Glomerular endothelial cell (primary cell): Measurements from ENCODE around the gene ERICH6B. TPM values are rescaled to one million over a fixed set of nuclear protein-coding genes. Genes with fewer than 3 reads are reported as not detected.

Source experiments
- DNase-seq: peaks from one replicate; pipeline ENCODE4 v3.0.0-alpha.2; 2011; ENCODE audit warnings: low read depth, low spot score; ENCODE audit errors: extremely low read depth
- total RNA-seq: library from RNA; depleted of rRNA; stranded (reverse); fragments of >200 nt; gene quantifications from 2 replicates; pipeline ENCODE4 v1.2.3, GENCODE V29; 2015

ERICH6B gene
- total RNA-seq, 1 donor from 2014 or later: not detected

GRCh38 chr13:45602183-45603170 lies 13.1 kb downstream of the ERICH6B start:
- DNase-seq: no peak

GRCh38 chr13:45601680-45602079 lies 13.9 kb downstream of the ERICH6B start:
- no peak for DNase-seq

GRCh38 chr13:45598597-45598996 lies 16.9 kb downstream of the ERICH6B start:
- DNase-seq: no peak

GRCh38 chr13:45596800-45597475 lies 18.6 kb downstream of the ERICH6B start:
- DNase-seq: no peak

GRCh38 chr13:45595965-45596364 lies 19.6 kb downstream of the ERICH6B start:
- no peak for DNase-seq

GRCh38 chr13:45594764-45595163 lies 20.8 kb downstream of the ERICH6B start:
- no peak for DNase-seq

- DNase-seq: no peak
Measured at GRCh38 chr13:45594227-45594626, 21.3 kb downstream of the ERICH6B start.

- DNase-seq: no peak
Measured at GRCh38 chr13:45592758-45593157, 22.8 kb downstream of the ERICH6B start.

GRCh38 chr13:45590066-45590465 lies 25.5 kb downstream of the ERICH6B start:
- no peak for DNase-seq

- no peak for DNase-seq
Measured at GRCh38 chr13:45587897-45588296, 27.6 kb downstream of the ERICH6B start.

- DNase-seq: no peak
Measured at GRCh38 chr13:45584816-45585215, 30.7 kb downstream of the ERICH6B start.

- no peak for DNase-seq
Measured at GRCh38 chr13:45582408-45583076, 33.0 kb downstream of the ERICH6B start.

GRCh38 chr13:45576466-45576865 lies 39.1 kb downstream of the ERICH6B start:
- no peak for DNase-seq

GRCh38 chr13:45575830-45576180 lies 39.7 kb downstream of the ERICH6B start:
- no peak for DNase-seq

- DNase-seq: no peak
Measured at GRCh38 chr13:45575146-45575829, 40.3 kb downstream of the ERICH6B start.

GRCh38 chr13:45565331-45565730 lies 50.2 kb downstream of the ERICH6B start:
- DNase-seq: no peak

- no peak for DNase-seq
Measured at GRCh38 chr13:45564133-45564776, 51.3 kb downstream of the ERICH6B start.

- DNase-seq: no peak
Measured at GRCh38 chr13:45554604-45555109, 60.9 kb downstream of the ERICH6B start.

GRCh38 chr13:45548281-45548680 lies 67.3 kb downstream of the ERICH6B start:
- DNase-seq: no peak

- DNase-seq: no peak
Measured at GRCh38 chr13:45546410-45546765, 69.2 kb downstream of the ERICH6B start.
